Neural cell (in vitro differentiated cells): Measurements from ENCODE around the gene MCAM.

ENCODE experiments used
- CTCF ChIP-seq: fragments of 450-650 bp; IDR thresholded peaks from 2 replicates; pipeline ENCODE4 v1.5.1; 2014; ENCODE audit warnings: antibody characterized with exemption, mild to moderate bottlenecking, moderate library complexity; ENCODE audit not compliant: poor library complexity, severe bottlenecking
- RAD21 ChIP-seq: fragments of 450-650 bp; conservative IDR thresholded peaks from 2 replicates; pipeline ENCODE4 v1.6.1; 2014; ENCODE audit warnings: antibody characterized with exemption, mild to moderate bottlenecking, moderate library complexity

- no peak for TF ChIP-seq CTCF
- no peak for TF ChIP-seq RAD21
Measured at GRCh38 chr11:119285431-119285830, 31.5 kb downstream of the MCAM start.
